HG03039 (cell line): ENCODE data around the gene TEDDM1.
"Not testable (repeated sequence)": the region's sequence is repeated elsewhere in the genome, so short reads cannot be mapped to it uniquely, and the experiment has no call there.

Source experiments
- ATAC-seq: cut with Tn5 transposase; IDR thresholded peaks from one replicate; pipeline ENCODE4 v1.9.1; 2021; ENCODE audit warnings: mild to moderate bottlenecking, moderate library complexity; ENCODE audit not compliant: unreplicated experiment

TEDDM1 gene

DNA sequence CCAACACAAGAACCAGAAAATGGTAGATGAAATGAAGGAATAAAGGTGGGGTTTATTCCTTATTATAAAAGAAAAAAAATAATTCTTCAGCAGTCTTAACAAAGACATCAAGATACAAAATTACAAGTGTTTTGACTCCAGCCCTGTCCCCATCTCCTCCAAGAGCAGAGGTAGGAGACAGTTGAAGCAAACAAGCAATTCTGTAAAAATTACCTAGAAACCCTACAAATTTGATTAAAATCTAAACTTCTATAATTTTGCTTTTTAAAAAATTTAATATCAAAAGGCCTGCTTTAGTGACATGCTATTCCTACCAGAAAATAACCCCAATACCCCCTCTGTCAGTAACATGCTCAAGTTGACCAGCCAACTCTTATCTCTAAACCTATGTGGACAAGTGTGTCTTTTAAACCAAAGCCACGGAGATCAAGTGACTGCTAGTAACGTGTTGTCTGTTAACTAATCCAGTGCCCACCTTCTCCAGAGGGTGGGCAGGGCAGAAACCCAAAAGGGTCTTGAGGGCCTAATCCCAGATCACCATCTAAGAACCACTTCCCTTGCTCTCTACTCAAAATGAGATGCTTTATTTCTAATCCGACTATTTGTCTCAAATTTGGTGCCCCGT lies 17.3 kb downstream of the TEDDM1 start:
- no peak for ATAC-seq

DNA sequence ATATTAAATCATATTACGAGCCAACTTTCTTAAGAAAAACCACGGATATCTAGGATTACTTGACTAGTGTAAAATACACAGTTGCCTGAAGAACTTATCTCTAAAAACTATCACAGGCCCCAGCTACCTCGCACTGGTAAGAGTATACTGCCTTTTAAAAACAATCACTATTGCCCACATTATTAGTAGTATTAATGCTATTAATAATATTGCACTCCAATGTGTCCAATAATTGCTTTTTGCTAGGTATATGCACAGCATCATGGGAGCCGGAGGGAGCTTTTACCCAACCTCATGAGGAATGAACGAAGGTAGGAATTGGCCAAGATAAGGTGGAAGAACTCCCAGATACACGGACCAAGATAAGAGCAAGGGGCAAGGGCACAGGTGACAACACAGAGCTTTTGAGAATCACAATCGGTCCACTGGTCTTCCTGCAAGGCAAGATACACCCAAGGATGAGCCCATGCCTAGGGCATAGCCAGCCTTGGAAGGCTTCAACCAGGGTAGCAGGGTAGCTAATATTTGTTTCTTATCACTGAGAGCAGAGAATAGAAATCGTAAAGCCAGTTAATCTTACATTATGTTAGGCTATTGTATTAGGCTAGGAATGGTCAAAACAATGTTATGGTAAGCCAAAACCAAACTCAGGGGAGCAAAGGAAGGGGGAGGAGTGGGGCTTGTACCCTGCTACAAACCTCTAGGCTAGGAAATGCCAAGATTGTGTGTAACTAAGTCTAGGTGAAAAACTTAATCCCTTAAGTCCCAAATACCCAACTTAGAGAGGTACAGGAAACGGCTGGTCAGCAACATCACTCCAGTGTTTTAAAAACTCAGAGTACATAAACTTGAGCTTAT lies 18.3 kb downstream of the TEDDM1 start:
- ATAC-seq: no peak

DNA sequence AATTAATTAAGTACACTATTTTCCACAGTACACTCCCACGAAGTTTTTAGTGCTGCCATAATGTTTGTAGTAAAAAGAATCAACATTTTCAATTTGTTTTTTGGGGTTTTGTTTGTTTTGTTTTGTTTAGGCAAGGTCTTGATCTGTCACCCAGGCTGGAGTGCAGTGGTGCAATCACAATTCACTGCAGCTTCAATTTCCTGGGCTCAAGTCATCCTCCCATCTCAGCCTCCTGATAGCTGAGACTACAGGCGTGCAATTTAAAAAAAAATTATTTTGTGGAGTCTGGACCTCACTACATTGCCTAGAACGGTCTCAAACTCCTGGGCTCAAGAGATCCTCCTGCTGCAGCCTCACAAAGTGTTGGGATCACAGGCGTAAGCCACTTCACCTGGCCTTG lies 20.3 kb downstream of the TEDDM1 start:
- no peak for ATAC-seq

- ATAC-seq: not testable (repeated sequence)
Observed at GRCh38 chr1:182379781-182380180, 20.7 kb downstream of the TEDDM1 start.

DNA sequence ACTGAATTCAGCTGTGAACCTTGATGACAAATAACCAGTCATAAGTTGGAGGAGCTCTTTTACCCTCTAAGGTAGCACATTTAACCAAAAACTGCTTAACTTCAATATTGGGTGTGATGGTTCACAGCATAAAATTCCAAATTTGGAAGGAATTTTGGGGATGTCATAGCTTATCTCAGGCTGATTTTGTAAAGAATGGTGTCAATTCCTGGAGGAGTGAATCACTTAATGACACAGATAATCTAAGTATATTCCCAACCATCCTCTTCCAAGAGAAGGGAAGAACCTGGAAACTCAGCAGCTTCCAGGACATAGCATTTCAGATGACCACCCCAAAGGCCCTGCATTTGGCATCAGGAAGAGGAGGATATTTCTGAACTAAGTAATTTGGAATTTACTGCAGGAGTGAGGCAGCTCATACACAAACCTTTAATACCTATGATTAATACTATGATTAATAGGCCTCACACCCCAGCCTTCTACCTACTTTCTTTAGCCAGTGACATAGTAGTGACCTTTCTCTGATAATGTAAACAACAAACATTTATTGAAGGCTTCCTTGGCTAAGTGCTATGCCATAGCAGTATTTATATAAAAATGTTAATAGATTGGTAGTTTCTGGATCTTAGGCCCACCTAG lies 23.4 kb downstream of the TEDDM1 start:
- ATAC-seq: no peak

GRCh38 chr1:182374101-182374834 lies 26.2 kb downstream of the TEDDM1 start:
- ATAC-seq: no peak

- no peak for ATAC-seq
Observed at GRCh38 chr1:182370532-182370931, 29.9 kb downstream of the TEDDM1 start.

DNA sequence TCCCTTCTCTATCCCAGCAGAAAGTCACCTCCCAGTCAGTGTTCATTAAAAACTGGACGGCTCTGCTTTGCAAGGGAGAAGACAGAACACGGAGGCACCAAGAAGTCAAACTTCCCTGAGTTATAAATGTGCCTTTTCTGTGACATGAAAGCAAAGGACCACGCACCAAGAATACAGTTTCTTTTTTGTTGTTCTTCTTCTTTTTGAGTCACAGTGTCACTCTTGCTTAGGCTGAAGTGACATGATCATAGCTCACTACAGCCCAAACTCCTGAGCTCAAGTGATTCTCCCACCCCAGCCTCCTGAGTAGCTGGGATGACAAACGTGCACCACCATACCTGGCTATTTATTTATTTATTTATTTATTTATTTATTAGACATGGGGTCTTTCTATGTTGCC lies 31.6 kb downstream of the TEDDM1 start:
- no peak for ATAC-seq

DNA sequence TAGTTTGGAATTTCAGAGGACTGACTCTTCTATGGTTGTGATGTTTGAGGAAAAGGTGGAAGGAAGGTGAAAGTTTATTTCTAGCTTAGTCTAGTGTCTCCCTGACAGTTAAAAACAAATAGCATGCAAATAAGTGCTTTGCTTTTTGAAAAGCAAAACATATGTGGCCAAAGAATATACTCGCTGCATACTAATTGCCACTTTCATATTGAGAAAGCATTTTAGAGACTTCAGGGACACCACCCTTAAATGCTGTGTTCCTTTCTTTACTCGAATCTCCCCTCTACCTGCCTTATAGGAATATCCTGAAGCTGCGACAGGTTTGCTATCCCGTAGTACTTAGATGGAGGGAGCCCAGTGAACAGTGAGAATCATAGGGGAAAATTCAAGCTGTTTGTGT lies 32.1 kb downstream of the TEDDM1 start:
- ATAC-seq: no peak

- ATAC-seq: no peak
Observed at GRCh38 chr1:182367926-182368325, 32.5 kb downstream of the TEDDM1 start.

- ATAC-seq: no peak
Observed at GRCh38 chr1:182366596-182366995, 33.9 kb downstream of the TEDDM1 start.

- ATAC-seq: no peak
Observed at GRCh38 chr1:182359645-182360044, 40.8 kb downstream of the TEDDM1 start.

DNA sequence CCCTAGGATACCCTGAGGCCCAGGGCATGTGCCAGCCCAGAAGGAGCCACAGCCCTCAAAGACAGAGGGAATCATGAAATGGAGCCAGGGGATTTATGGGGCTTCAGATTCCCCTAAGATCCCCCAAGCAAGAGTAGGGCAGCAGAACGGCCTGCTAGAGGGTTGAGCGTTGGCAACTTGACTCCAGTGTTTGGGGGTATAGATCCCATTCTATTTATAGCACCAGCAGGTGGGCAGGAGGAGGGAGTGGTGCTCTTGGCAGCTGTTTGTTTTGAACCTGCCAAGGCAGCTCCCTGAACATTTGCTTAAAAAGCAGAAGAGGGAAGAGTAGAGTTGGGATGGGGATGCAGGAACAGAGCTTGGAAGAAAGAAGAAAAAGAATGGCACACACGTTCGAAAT lies 42.6 kb downstream of the TEDDM1 start:
- no peak for ATAC-seq

GRCh38 chr1:182357171-182357570 lies 43.3 kb downstream of the TEDDM1 start:
- ATAC-seq: no peak

DNA sequence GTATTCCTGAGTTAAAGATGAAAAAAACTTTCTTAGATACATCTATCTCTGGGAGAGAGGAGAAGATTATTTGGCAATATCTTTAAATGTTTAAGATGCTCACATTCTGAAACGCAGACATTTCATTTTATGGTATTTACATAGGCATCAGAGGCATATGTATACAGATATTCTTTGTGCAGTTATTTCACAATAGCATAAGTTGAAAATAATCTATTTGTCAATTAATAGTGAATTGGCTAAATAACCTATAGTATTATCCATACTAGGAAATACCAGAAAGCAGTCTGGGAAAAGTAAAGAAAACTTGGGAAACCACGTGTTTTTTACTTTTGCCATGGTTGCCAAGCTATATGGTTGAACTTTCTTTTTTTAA lies 44.8 kb downstream of the TEDDM1 start:
- no peak for ATAC-seq

DNA sequence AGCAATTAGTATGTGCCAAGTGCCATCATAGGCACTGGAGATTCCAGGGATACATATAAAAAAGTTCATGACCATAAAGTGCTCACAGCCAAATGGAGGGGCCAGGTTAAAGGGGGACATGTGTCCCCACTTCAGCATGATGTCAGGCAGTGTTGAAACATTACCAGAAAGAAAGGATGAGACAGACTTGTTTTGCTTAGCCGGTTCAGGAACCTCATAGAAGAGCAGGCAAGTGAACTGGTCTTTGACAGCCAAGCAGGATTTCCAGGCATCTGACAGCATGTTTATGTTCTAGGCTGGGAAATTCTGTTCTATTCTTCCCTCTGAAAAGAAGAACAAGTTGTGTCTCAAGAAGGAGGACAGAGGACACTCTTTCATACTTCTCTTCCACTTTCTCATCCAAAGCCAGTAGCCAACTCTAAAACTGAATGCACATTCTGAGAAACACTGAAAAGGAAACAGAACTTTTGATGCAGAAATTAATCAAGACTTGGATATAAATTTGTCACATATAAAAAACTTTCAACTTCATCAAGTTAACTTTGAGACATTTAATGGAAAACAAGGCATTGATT lies 48.6 kb downstream of the TEDDM1 start:
- no peak for ATAC-seq

DNA sequence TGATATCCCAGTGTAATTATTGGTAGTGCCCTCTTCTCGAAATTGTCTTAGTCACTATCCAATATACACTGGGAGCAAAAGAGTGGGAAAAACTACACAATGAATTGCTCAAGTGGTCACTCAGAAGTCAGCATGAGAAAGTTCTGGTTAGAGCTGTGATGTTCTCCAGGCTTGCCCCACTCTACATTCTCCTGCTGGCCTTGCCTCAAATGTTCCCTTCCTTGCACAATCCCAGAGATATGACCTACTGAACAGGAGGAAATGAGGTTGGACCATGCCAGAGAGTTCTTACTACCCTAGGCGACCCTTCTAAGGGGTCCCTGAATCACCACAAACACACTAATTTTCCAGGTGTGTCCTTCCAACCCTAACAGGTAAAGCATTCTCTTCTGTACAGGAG lies 49.6 kb downstream of the TEDDM1 start:
- ATAC-seq: no peak

GRCh38 chr1:182348961-182349747 lies 51.3 kb downstream of the TEDDM1 start:
- ATAC-seq: no peak
